ENCODE measurements around the gene ZNF33A. TPM values are rescaled to one million over a fixed set of nuclear protein-coding genes. Genes with fewer than 3 reads are reported as not detected.

Gene ZNF33A
- total and polyA plus RNA-seq, 8 donors: 7.6 to 72.9 (median 21.0) TPM

- Histone ChIP-seq H3K4me1 (peaks cover 3 to 25% (median 13%) of the 10 kb centered on the region in 4 donors), H3K27ac (peak overlapping the region; percentile 24 to 100 (median 98)), H3K36me3 (peaks cover 0 to 11% (median 9%) of the 10 kb centered on the region in 4 donors), H3K9me3 (no peaks in the 10 kb centered on the region), H3K4me3 (peak overlapping the region; percentile 69 to 89 (median 84)), H3K27me3 (no peaks in the 10 kb centered on the region)
- WGBS, 5 donors: 16 to 25% (median 21%) methylated on average over 5 of the region's 5 CpGs
- intact Hi-C loops (cut with DNase I; ENCODE audit: low total_unique reads): no loop called here
- DNase-seq: peak in 1 of 2 donors; percentile 45
- TF ChIP-seq CTCF (IDR thresholded peaks at IDR 0.05) (no peak), POLR2A (IDR thresholded peaks at IDR 0.05) (no peak), EP300 (IDR thresholded peaks at IDR 0.05) (no peak), POLR2AphosphoS5 (IDR thresholded peaks at IDR 0.05) (no peak)
Observed at GRCh38 chr10:37975401-37975991, 35.0 kb upstream of the ZNF33A start.

GRCh38 chr10:37976091-37976879, 34.2 kb upstream of the ZNF33A start, which contains the start of gene ZNF25:
Gene ZNF25, minus strand, starts transcription at chr10:37976647. Its CDS starts 4,925 bp downstream, at chr10:37971722.
- WGBS, 5 donors: 0 to 1% (median 0%) methylated on average over 21 to 66 of the region's 66 CpGs
- no peaks in the 10 kb centered on the region for H3K27me3 ChIP-seq
- H3K9me3 ChIP-seq: no peaks in the 10 kb centered on the region
- peak; percentile 99 for DNase-seq
- intact Hi-C loops (cut with DNase I; ENCODE audit: low total_unique reads): no loop called here
- H3K36me3 ChIP-seq: peaks cover 0 to 3% (median under 1%) of the 10 kb centered on the region in 4 donors
- peak within 1 kb of the TSS; percentile 69 to 89 (median 84) for H3K4me3 ChIP-seq
- TF ChIP-seq CTCF (IDR thresholded peaks at IDR 0.05): peak in 5 of 7 experiments; percentile 83 to 93 (median 87)
- peak in 2 of 4 donors; percentile 15 to 59 for TF ChIP-seq POLR2A (IDR thresholded peaks at IDR 0.05)
- peak in 2 of 3 donors; percentile 89 to 92 for TF ChIP-seq POLR2AphosphoS5 (IDR thresholded peaks at IDR 0.05)
- TF ChIP-seq EP300 (IDR thresholded peaks at IDR 0.05): no peak
- H3K27ac ChIP-seq: peak within 1 kb of the TSS; percentile 94 to 100 (median 98)
- H3K4me1 ChIP-seq: peaks cover 3 to 25% (median 13%) of the 10 kb centered on the region in 4 donors

- intact Hi-C loops (cut with DNase I; ENCODE audit: low total_unique reads): no loop called here
- Histone ChIP-seq H3K4me3 (peak overlapping the region; percentile 69 to 89 (median 84)), H3K9me3 (no peaks in the 10 kb centered on the region), H3K27me3 (no peaks in the 10 kb centered on the region), H3K36me3 (no peaks in the 10 kb centered on the region), H3K27ac (peak overlapping the region; percentile 6 to 100 (median 98)), H3K4me1 (peaks cover 3 to 25% (median 13%) of the 10 kb centered on the region in 4 donors)
- 3 to 10% (median 6%) methylated on average over 9 of the region's 9 CpGs for WGBS, 5 donors
- DNase-seq: no peak
- no peak for TF ChIP-seq POLR2A (IDR thresholded peaks at IDR 0.05)
- no peak for TF ChIP-seq EP300 (IDR thresholded peaks at IDR 0.05)
- TF ChIP-seq CTCF (IDR thresholded peaks at IDR 0.05): no peak
- no peak for TF ChIP-seq POLR2AphosphoS5 (IDR thresholded peaks at IDR 0.05)
Observed at GRCh38 chr10:37976880-37977203, 33.6 kb upstream of the ZNF33A start.

- H3K9me3 ChIP-seq: no peaks in the 10 kb centered on the region
- WGBS, 5 donors: 80 to 89% (median 85%) methylated on average over 2 of the region's 2 CpGs
- DNase-seq: no peak
- no peak overlapping the region for H3K4me3 ChIP-seq
- no peak for TF ChIP-seq POLR2AphosphoS5 (IDR thresholded peaks at IDR 0.05)
- TF ChIP-seq EP300 (IDR thresholded peaks at IDR 0.05): no peak
- no peak for TF ChIP-seq POLR2A (IDR thresholded peaks at IDR 0.05)
- TF ChIP-seq CTCF (IDR thresholded peaks at IDR 0.05): no peak
- H3K4me1 ChIP-seq: no peaks in the 10 kb centered on the region
- intact Hi-C loops (cut with DNase I; ENCODE audit: low total_unique reads): no loop called here
- no peak overlapping the region for H3K27ac ChIP-seq
- no peaks in the 10 kb centered on the region for H3K36me3 ChIP-seq
- no peaks in the 10 kb centered on the region for H3K27me3 ChIP-seq
Observed at GRCh38 chr10:37991655-37992054, 18.8 kb upstream of the ZNF33A start.

Data from stomach (tissue), 9 donors.